Limb (tissue), 2 donors: Measurements from ENCODE around the gene STRN4.
"Not testable (repeated sequence)": the region's sequence is repeated elsewhere in the genome, so short reads cannot be mapped to it uniquely, and the experiment has no call there.

ENCODE experiments used
- DNase-seq, 2 donors: peaks; one replicate each; pipeline ENCODE4 v3.0.0-alpha.2; 2016; ENCODE audit errors: extremely low spot score in 2 of 2

STRN4 gene, protein sequence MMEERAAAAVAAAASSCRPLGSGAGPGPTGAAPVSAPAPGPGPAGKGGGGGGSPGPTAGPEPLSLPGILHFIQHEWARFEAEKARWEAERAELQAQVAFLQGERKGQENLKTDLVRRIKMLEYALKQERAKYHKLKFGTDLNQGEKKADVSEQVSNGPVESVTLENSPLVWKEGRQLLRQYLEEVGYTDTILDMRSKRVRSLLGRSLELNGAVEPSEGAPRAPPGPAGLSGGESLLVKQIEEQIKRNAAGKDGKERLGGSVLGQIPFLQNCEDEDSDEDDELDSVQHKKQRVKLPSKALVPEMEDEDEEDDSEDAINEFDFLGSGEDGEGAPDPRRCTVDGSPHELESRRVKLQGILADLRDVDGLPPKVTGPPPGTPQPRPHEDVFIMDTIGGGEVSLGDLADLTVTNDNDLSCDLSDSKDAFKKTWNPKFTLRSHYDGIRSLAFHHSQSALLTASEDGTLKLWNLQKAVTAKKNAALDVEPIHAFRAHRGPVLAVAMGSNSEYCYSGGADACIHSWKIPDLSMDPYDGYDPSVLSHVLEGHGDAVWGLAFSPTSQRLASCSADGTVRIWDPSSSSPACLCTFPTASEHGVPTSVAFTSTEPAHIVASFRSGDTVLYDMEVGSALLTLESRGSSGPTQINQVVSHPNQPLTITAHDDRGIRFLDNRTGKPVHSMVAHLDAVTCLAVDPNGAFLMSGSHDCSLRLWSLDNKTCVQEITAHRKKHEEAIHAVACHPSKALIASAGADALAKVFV

DNA sequence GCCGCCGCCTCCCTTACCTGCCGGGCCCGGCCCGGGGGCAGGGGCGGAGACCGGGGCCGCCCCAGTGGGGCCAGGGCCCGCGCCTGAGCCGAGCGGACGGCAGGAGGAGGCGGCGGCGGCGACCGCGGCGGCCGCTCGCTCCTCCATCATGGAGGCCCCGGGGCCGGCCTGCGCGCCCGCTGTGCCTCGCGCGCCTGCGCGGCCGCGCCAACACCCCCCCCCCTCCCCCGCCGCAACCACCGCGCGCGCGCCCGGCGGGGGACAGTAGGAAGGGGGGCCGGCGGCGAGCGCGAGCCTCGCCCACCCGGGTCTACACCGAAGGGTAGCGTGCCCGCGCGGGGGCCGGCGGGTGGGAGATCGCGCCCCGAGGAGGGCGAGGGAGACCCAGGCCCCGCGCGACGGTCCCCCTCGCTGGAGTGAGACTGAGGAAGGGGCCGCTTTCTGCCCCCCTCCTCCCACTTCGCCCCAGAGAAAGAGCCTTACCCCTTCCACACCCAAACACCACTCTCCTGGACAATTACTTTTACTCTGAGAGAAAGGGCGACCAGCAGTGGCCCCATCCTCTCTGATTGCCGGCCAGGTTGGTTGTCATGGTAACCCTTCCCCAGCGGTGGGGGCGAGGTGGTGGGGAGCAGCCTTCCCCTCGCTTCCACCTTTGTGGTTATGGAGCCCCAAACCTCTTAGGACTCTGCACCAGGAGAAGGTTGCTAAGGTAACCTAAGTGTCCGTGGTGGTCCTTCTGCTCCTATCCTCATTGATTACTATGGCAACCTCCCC lies at the start of gene STRN4:
Gene STRN4, minus strand, starts transcription at position 170 of the 777 bp plus-strand sequence. Its CDS starts 20 bp downstream, at position 150.
- peak; percentile 70 to 88 for DNase-seq

DNA sequence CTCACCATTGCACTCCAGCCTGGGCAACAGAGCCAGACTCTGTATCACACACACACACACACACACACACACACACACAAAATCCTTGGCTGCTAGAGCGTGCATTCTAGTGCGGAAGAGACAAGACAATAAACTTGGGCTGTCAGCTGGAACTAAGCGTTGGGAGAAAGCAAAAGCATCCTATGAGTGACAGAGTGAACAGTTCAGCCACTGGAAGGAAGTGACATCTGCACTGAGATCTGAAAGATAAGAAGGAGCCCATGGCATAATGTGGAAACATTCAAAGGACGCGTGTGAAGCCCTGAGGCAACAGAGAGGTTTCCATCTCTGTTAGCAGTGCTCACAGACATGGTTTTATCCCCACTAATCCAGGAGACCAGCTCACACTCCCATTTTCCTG lies 45.7 kb upstream of the STRN4 start:
- no peak for DNase-seq

DNA sequence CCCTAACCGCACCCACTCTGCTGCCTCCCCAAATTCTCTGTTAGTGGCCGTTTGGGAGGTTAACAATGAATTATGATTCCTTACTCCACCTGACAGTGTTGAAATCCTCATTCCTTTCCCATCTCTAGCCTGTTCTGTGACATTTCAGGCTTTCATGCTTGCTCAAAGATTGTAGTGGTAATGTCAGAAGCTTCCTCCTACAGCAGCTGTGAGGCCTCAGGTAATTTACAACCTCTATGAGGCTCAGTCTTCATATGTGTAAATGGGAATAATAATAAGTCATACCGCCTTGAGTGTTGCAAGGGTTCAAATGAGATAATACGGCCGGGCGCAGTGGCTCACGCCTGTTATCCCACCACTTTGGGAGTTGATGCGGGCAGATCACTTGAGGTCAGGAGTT lies 43.1 kb upstream of the STRN4 start:
- DNase-seq, result no peak

DNA sequence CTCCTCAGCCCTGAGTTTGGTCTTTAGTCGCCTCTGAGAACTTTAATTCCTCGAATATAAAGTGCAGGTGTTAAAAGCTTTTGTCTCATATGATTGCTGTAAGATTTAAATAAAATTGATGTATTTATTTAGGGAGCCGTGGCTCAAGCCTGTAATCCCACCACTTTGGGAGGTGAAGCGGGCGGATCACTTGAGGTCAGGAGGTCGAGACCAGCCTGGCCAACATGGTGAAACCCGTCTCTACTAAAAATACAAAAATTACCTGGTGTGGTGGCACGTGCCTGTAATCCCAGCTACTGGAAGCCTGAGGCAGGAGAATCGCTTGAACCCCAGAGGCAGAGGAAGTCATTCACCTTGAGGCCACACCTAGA lies 42.7 kb upstream of the STRN4 start:
- DNase-seq, result no peak

DNA sequence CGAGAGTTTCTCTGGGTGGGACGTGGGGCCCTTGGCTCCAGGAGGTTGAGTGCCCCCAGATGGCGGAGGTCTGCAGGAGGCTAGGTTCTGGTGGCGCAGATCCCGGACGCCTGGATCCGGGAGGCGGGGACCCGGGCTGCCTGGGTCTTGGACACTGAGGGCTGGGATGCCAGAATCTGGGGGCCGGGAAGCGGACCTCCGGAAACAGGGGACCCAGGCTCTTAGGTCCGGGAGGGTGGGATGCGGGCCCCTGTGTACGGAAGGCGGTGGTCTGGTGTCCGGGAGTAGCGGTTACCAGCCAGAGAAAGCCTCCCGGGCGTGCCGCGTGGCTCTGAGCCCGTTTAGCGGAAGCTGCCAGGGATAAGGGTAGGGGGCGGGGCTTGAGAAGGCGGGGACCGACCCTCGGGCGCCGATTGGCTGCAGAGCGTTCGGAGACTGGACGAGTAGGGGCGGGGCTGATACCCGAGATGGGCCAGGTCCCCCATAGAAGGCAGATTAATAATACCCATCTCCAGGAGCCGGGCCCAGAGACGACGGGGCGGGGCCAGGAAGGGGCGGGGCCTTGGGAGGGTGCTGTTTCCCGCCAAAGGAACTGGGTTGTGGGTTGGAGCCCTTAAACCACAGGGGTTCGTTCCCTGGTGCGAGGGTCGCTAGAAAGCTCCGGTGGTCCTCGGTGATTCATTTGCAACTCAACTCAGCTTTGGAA lies 42.2 kb upstream of the STRN4 start, which contains the start of gene SLC1A5:
Gene SLC1A5, minus strand, starts transcription at position 333 of the 706 bp plus-strand sequence. CDS start 629 bp downstream, outside the sequence.
- DNase-seq, result peak; percentile 94 to 95

DNA sequence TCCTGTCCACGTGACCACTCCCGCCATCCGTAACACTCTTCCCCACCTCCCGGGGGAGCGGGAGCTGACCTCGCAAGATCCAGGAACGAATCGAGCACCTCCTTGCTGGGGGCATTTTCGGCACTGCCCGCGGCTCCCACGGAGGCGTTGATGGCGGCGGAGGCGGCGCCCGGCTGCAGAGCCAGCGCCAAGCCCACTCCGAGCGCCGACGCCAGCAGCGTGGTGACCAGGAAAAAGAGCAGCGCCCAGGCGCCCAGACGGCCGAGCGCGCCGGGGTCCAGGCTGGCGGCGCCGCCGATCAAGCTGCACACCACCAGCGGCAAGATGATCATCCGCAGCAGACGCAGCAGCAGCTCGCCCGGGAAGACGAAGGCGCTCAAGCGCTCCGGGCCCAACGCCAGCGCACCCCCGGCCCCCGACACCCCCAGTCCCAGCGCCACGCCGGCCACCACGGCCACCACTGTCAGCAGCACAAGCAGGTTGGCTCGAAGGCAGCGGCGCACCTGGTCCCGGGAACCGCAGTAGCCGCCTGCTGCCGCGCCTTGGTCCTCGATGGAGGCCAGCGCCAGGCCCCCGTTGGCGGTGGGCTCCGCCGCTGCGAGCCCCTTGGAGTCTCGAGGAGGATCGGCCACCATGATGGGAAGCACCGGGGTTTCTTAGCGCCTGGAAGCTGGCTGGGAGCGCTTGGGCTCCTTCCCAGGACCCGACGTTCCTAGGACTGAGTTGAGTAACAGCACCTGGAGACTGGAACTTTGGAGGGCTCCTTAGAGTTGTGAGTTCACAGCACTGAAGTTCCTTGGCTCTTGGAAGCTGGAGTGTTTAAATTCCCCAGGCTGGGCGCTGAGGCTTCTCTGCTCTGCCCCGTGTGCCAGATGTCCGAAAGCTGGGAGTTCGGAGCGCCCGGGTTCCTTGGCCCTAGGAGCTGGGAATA lies 41.3 kb upstream of the STRN4 start:
- peak; percentile 28 to 66 for DNase-seq

DNA sequence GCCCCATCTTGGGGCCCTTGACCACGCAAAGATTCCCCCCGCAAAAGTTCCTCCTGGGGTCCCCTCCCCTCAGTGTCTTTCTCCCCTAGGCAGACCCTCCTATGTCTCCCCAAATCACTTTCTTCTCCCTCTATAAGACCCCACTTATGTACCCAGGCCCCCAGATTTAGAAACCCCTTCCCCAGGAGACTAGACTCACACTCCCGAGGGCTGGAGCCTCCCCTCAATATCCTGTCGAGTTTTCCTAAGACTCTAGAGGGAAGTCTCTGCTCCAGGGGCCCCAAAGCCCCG lies 40.7 kb upstream of the STRN4 start:
- DNase-seq, result no peak

DNA sequence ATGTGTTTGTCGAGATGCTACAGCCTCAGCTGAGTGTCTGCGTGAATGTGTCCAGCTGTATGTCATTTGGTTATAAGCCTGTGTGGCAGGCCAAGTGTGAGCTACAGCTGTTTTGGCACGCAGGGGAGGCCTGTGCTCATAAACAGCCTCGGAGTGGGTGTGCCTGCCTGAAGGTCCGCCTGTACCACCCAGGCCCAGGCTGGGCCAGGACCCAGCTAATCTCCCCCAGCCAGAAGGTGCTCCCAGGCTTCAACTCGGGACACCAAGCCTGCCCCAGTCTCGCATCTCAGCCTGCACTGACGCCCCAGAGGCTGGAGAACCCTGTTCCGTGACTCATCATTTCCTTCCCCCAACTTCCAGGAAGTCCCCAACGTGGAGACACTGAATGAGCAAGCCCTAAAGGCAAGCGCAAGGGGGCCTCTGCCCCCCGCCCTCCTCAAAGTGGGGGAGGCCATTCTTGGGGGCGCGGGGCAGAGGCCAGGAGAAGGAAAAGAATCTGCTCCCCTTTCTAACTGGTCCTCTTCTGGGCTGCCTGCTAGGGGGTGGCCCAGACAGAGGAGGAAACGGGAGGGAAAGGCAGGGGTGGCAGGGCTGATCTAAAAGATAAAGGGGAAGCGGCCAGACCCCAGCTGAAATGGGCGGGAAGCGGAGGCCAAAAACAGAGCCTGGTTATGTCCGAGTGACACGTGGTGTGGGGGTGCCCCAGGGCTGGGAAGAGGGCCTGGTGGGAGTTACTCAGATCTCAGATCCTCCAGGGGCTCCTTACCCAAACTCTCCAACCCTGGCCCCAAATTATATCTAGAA lies 40.2 kb upstream of the STRN4 start:
- DNase-seq, result peak; percentile 70 to 77

DNA sequence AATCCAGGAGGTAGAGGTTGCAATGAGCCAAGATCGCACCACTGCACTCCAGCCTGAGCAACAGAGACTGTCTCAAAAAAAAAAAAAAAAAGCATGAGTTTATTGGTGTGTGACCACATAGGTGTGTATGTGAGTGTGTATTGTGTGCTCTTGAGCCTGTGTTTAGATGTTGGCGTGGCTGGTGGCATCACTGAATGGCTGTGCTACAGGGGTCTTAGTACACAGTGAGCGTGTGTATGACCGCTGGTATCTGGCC lies 39.7 kb upstream of the STRN4 start:
- no peak for DNase-seq

DNA sequence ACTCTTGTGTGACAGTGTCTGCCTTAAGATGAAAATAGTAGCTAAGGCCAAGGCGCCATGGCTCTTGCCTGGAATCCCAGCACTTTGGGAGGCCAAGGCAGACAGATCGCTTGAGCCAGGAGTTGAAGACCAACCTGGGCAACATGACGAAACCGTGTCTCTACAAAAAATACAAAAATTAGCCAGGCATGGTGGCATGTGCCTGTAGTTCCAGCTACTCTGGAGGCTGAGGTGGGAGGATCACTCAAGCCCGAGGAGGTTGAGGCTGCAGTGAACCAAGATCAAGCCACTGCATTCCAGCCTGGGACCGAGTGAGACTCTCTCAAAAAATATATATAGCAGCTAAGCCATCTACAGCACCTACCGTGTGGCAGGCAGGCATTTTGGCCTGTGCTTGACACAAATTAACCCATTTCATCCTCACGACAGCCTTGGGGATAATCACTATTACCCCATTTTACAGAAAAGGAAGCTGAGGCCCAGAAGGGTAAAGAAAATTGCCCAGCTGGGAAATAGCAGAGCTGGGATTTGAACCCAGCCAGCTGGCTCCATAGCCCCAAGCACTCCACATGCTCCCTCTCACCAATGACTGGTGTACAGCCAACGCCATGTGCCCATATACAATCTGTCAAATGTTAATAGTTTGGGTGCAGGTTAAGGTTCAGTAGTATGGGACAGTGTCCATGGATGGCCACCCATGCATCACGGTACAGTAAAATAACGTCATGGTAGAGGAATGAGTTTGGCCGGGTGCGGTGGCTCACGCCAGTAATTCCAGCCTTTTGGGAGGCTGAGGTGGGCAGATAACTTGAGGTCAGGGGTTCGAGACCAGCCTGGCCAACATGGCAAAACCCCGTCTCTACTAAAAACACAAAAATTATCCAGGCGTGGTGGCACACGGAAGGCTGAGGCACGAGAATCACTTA lies 39.1 kb upstream of the STRN4 start:
- DNase-seq, result no peak

DNA sequence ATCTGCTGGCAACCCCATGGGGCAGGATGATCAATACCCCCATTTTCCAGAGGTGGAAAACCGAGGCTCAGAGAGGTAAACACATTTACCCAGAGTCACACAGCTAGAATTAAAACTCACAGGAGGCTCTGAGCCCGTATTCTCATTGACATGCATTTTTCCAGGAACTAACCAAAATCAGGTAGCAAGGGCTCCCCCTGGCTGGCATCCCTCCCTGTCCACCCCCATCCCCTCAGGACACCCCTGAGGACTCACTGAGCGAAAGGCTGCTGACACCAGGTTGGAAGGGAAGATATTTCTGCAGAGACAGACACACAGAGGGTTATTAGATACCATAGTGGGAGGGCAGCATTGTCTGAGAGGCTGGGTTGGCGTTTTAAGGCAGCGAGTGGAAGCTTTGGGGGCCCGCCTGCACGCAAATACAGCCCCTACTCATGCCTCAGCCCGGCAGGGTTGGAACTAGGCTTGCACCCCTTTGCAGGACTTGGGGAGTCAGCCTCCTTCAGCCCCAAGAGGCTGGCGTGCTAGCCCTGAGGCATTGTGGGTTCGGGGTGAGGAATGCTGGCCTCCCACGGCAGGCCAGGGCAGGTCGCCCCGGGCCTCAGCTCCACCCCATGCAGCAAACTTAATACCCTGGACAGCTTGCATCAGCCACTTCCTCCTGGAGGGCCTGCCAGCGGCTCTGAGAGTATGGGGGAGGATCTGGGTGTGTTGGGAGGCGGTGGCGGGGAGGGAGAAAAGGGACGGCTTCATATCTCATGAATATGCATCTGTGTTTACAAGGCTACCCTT lies 38.2 kb upstream of the STRN4 start:
- no peak for DNase-seq

DNA sequence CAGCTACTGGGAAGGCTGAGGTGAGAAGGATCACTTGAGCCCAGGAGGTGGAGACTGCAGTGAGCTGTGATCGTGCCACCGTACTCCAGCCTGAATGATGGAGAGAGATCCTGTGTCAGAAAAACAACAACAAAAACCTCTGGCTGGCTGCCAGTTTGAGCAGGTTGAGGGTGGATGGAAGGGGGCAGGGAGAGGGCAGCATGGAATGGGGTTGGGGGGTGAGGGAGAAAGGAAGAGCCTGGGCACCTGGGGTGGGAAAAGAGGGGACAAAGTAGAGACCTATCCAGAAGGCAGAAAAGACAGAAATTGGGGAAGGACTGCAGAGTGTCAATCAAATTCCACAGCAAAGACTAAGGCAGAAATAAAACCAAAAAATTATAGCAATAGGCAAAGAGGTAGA lies 37.4 kb upstream of the STRN4 start:
- no peak for DNase-seq

DNA sequence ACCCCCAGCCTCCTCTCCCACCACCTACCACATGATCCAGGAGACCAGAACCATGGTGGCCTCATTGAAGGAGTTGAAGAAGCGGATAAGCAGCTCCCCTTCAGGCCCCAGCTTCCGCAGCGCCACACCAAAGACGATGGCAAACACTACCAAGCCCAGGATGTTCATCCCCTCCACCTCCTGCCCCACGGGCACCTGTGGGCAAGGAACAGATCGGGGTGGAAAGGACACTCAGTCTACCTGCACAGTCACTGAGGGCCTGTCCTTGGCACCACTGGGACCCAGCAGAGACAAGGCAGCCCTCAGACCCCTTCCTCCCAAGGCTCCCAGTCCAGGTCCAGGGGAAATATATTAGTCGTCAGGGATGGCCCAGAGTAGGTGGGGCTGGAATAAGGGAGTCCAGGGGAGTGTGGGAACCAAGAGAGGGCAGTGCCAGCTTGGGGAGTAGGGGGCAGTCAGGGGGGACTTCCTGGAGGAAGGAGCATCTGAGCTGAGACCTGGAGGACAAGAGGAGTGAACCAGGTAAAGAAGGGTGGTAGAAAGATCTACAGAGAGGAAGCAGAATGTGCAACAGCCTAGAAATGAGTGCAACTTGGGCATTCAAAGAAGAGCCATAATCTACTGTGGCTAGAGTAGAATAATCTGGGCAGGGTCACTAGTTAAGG lies 36.2 kb upstream of the STRN4 start:
- DNase-seq, result no peak

DNA sequence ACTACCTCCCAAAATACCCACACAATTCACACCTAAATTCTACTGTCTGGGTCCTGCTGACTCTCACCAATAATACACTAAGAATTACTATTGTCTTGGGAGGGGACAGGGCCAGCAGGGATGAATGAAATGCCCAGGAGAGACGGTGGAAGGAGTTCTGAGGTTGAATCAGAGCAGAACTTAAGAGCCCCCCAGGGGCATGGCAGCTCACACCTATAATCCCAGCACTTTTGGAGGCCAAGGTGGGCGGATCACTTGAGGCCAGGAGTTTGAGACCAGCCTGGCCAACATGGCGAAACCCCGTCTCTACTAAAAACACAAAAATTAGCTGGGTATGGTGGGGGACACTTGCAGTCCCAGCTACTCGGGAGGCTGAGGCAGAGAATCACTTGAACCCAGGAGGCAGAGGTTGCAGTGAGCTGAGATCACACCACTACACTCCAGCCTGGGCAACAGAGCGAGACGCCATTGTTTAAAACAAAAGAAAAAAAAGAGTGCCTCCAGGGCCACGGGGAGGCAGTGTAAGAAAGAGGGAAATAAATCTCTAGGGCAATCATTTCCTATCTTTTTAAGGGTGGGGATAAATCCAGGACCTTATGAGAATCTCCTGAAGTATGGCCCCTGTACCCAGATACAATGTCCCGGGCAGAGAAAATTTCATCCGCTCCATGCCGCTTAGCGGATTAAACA lies 31.9 kb upstream of the STRN4 start:
- not testable (repeated sequence) for DNase-seq

DNA sequence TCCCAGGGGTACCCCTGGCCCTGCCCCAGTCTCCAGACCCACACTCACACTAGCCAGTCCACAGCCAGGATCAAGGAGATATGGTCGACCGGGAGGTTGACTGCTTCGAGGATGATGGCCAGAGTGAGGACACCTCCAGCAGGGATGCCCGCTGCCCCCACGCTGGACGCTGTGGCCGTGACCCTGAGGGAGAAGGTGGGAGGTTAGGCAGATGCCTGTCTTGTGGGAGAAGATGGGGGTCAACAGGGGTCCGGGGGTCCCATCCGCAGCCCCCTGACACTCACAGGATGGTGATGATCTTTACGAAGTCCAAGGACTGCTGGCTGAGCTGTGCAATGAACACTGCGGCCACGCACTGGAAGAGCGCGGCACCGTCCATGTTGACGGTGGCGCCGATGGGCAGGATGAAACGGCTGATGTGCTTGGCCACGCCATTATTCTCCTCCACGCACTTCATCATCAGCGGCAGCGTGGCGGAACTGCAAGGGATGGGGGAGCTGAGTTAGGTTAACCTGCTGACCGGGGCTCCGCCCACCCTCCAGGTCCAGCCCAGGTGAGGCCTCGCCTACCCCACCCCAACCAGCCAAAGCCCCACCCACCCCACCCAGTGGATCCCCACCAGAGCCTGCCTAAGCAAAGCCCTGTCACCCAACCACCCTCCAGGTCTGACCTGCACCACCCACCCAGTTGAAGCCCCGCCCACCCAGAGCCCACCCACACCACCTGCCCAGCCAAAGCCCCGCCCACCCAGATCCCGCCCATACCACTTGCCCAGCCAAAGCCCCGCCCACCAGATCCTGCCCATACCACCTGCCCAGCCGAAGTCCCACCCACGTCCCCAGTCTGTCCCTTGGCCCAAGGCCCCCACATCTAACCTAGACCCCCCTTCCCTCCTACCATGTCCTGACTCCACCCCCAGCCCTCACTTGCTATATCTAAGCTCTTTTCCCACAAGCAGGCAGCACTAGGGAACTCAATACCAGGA lies 31.0 kb upstream of the STRN4 start:
- DNase-seq, result no peak
